AG09309 (cell line): ENCODE data around the gene NUP214.

ENCODE experiments used
- DNase-seq: peaks from one replicate; pipeline ENCODE4 v3.0.0-alpha.2; 2010; ENCODE audit warnings: low read depth
- H3K4me3 ChIP-seq: 2 replicates; pipeline ENCODE4 v1.5.1; 2011; ENCODE audit warnings: mild to moderate bottlenecking, low read depth, low read length, moderate library complexity; ENCODE audit not compliant: control insufficient read depth
- TF ChIP-seq, protein P1 (sequence below): IDR thresholded peaks from 2 replicates; pipeline ENCODE4 v1.5.1; 2011; ENCODE audit warnings: mild to moderate bottlenecking, low read depth, low read length, inconsistent platforms; ENCODE audit not compliant: insufficient read depth, control insufficient read depth; ENCODE audit errors: missing control alignments

Gene NUP214

DNA sequence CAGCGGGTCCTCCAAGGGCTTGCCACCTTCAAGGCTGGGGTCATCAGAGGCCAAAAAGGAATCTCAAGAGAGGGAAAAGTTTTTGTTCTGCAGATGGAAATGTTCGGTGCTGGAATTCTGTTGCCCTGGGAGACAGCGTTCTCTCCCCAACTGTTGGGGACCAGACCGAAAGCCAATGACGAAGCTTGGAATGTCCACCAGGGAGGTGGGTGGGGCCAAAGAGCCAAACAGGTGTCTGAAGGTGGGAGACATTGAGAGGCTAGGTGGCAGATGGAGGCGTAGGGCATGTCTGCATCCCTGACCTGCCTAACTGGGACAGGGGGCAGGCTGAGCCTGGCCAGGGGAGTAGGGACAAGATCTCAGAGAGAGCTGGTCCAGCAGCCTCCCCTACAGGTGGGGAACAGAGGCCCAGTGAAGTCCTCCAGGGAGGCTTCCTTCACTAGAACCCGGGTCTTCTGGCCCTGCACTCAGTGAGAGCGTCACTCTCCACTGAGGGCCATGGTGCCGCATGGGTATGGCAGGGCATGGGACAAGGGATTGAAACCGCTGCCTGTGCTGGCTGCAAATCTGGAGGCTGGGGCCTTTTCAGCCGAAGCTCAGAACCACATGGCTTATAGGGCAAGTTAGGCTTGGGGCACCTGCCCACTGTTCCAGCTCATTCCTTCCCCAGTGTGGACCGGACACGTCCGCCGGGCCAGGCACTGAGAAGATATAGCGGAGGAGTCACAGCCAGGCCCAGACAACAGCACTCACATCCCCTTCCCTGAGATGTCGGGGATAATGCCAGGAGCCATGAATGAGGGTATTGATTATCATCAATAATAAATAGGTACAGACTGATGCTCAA is 156.0 kb downstream of the NUP214 start:
- TF ChIP-seq, protein P1, sequence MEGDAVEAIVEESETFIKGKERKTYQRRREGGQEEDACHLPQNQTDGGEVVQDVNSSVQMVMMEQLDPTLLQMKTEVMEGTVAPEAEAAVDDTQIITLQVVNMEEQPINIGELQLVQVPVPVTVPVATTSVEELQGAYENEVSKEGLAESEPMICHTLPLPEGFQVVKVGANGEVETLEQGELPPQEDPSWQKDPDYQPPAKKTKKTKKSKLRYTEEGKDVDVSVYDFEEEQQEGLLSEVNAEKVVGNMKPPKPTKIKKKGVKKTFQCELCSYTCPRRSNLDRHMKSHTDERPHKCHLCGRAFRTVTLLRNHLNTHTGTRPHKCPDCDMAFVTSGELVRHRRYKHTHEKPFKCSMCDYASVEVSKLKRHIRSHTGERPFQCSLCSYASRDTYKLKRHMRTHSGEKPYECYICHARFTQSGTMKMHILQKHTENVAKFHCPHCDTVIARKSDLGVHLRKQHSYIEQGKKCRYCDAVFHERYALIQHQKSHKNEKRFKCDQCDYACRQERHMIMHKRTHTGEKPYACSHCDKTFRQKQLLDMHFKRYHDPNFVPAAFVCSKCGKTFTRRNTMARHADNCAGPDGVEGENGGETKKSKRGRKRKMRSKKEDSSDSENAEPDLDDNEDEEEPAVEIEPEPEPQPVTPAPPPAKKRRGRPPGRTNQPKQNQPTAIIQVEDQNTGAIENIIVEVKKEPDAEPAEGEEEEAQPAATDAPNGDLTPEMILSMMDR: no peak
- DNase-seq: no peak
- H3K4me3 ChIP-seq: no peak overlapping the region

GRCh38 chr9:131282175-131282574 is 156.8 kb downstream of the NUP214 start:
- TF ChIP-seq, protein P1: no peak
- no peak for DNase-seq
- H3K4me3 ChIP-seq: no peak overlapping the region

GRCh38 chr9:131282688-131283422 is 157.5 kb downstream of the NUP214 start:
- DNase-seq: no peak
- TF ChIP-seq, protein P1: no peak
- no peak overlapping the region; the same call in 1 of the 2 replicates for H3K4me3 ChIP-seq
